Smooth muscle cell of trachea (primary cell): Measurements from ENCODE around the gene NTRK1. TPM values are rescaled to one million over a fixed set of nuclear protein-coding genes. Genes with fewer than 3 reads are reported as not detected.

Experiments used
- total RNA-seq: library from RNA; depleted of rRNA; stranded (reverse); fragments of >200 nt; gene quantifications from 2 replicates; pipeline ENCODE4 v1.2.1, GENCODE V29; 2014

Gene NTRK1
- not detected in 2 replicates for total RNA-seq

DNA sequence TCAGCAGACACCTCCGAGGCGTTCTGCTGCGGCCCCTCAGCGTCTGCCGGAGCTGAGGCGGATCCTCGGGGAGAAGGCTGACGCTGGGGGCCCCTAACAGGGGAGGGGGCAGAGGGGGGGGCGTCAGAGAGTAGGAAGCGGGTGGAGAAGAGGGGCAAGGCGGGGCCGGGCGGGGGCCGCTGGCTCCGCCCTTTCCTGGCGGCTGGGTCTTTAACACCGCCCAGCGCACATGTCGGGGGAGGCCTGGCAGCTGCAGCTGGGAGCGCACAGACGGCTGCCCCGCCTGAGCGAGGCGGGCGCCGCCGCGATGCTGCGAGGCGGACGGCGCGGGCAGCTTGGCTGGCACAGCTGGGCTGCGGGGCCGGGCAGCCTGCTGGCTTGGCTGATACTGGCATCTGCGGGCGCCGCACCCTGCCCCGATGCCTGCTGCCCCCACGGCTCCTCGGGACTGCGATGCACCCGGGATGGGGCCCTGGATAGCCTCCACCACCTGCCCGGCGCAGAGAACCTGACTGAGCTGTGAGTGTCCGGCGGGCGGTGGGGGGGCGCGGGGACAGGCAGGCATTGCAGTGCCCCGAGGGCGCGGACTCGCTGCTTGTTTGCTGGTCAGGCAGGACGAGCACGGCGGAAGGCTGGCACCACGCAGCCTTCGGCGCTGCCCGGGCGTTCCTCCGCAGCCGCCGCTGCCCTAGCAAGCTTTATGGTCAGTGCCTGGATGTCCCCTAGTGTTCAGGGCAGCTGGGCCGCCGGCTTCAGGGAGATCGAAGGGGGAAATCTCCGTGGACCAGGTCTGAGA lies at the start of gene NTRK1:
Gene NTRK1, plus strand, starts transcription at position 238 of the 796 bp plus-strand sequence. Its CDS starts 70 bp downstream, at position 308.

DNA sequence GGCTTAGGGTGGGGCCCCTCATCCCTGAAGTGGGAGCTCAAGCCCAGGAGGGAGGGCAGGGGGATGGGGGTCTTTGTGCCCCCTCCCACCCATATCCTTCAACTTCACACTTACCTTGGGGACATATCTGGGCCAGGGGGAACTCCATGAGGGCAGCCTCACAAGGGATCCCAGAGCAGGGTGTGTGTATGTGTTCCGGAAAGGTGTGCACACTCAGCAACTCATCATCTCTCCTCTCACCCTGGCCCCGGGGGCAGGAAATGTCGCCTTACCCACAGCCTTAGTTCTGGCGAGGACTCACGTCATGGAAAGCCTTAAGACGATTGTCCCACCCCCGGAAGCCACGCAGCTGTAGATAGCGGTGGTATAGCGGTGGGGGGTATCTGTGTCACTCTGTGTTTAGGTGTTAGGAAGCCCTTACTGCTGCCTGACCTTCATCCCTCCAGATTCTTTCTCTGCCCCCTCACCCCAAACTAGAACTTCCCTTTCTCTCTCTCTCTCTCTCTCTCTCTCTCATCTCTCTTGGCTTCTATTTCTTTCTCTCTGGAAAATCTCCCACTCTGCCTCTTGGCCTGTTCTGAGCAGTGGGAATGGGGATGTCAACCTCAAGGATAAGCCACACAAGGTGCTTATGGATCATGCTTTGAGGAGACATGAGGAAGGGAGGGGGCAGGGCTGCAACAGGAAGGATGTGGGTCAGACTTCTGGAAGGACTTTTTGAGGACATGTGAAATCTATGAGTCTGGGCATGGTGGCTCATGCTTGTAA lies 43.9 kb upstream of the NTRK1 start, which contains the start of gene SH2D2A:
Gene SH2D2A, minus strand, starts transcription at position 288 of the 768 bp plus-strand sequence. Its CDS starts 140 bp downstream, at position 148.

DNA sequence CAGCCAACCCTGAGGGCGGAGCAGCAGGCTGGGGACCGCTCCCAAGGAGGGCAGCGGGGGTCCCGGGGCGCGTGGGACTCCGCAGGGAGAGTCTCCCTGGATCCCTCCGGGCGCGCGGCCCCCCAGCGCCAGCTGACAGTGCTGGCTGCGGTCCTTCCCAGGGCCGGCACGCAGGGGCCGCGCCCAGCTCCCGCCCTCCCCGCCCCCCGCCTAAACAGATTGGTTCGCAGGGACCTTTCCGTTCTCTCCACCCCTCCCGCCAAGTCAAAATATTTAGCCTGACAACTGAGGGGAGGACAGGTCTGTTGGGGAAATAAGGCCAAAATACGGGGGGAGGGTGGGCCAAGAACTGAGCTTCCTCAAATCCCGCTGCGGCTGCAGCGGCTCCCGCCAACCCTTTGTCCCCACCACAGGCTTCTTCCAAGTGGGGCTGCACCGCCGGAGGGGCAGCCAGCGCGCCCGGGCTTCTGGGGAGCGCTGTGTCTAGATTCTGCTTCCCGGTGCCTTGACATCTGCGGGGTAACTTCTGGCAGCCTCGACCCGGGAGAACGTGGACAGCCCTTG lies 1.6 kb upstream of the NTRK1 start, which contains the start of gene INSRR:
Gene INSRR, minus strand, starts transcription at position 159 of the 564 bp plus-strand sequence. CDS start 496 bp downstream, outside the sequence.

DNA sequence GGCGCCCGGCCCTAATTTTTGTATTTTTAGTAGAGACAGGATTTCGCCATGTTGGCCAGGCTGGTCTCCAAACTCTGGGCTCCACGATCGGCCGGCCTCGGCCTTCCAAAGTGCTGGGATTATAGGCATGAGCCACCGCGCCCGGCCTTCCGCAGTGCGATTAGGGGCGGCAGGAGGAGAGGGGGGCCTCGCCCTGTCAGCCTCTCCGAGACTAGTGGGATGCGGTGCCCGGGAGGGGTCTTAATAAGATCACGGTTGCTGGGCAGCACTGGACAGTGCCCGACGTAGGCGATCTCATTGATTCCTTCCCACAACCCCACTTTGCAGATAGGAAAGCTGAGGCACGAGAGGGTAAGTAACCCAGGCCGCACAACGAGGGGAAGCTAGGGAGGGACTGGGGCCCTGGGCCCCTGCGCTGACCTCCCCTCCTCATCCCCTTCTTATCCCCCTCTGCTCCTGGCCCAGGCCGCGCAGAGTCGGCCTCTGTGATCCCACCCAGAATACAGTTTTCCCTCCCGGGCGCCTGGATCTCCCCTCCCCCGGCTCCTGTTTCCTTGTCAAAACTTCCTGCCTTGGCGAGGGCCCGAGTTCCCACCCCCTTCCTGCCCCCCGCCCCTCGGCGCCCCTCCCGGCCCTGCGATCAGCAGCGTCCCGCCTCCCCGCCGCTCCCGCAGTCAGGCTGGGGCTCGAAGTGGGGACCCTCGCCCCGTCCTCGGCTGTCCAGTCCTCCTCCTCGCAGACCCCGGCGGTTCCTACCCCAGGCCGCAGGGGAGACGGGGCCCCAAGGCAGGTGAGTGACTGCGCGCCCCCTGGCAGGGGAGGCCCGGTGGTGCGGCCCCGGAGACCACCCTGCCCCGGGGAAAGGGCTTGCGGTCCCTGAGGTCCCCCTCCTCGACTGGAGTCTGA lies 32.6 kb downstream of the NTRK1 start, which contains the start of gene PEAR1:
Gene PEAR1, plus strand, starts transcription at position 671 of the 906 bp plus-strand sequence. CDS start 10,209 bp downstream, outside the sequence.

DNA sequence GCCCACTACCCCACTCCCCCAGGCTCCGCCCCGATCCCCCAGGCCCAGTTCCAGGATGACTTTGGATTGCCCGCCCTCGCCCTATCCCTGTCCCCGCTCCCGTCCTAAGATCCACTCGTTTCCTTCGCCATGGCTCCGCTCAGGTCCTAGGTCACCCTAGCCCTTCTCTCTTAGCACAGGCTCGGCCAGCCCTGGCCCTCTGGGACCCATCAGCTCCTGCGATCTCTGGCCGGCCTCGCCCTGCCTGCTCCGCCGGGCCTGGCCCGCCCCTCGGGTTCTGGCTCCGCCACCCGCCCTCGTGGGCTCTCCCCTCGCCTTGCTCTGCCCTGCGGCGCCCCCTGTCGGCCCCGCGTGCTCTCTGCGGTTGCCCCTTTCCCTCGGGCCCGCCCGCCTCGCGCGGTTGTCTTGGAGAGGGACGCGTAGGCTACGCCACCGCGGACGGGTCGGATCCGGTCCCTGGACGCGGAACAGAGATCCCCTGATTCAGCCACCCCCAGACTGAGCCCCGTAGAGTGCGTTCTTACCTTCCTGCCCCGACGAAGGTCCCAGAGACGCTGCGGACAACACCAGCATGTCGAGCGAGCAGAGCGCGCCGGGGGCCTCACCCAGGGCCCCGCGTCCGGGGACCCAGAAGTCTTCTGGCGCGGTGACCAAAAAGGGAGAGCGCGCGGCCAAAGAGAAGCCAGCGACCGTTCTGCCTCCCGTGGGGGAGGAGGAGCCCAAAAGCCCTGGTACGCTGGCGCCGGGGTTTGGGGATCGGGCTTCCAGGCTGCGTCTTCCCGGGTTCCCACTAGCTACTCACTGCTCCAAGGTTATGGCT lies 59.8 kb downstream of the NTRK1 start, which contains the start of gene LRRC71:
Gene LRRC71, plus strand, starts transcription at position 400 of the 820 bp plus-strand sequence. Its CDS starts 172 bp downstream, at position 572.

Other genes with a start within 250 kb of the NTRK1 start
- gene HAPLN2, start 241.4 kb upstream of the NTRK1 start, total RNA-seq: not detected in 2 replicates
- gene BCAN, start 218.7 kb upstream of the NTRK1 start, total RNA-seq: not detected in 2 replicates
- 58.2 and 110 TPM in 2 replicates for gene NES, start 183.5 kb upstream of the NTRK1 start, total RNA-seq
- gene CRABP2, start 155.3 kb upstream of the NTRK1 start, total RNA-seq: 248 and 256 TPM in 2 replicates
- gene METTL25B, start 132.4 kb upstream of the NTRK1 start, total RNA-seq: 15.9 and 17.0 TPM in 2 replicates
- gene ISG20L2, start 132.1 kb upstream of the NTRK1 start, total RNA-seq: 4.7 and 7.4 TPM in 2 replicates
- gene MRPL24, start 119.8 kb upstream of the NTRK1 start, total RNA-seq: 42.2 and 53.4 TPM in 2 replicates
- 128 and 251 TPM in 2 replicates for gene HDGF, start 109.2 kb upstream of the NTRK1 start, total RNA-seq
- 14.1 and 15.4 TPM in 2 replicates for gene PRCC, start 93.3 kb upstream of the NTRK1 start, total RNA-seq
- gene SH2D2A, start 44.0 kb upstream of the NTRK1 start, total RNA-seq: not detected in 2 replicates
- gene INSRR, start 1.7 kb upstream of the NTRK1 start, total RNA-seq: under 0.01 TPM in 1 of 2 replicates, not detected in the other
- 5.6 and 7.4 TPM in 2 replicates for gene PEAR1, start 32.9 kb downstream of the NTRK1 start, total RNA-seq
- not detected in 2 replicates for gene LRRC71, start 59.8 kb downstream of the NTRK1 start, total RNA-seq
- 22.4 and 37.4 TPM in 2 replicates for gene ARHGEF11, start 184.9 kb downstream of the NTRK1 start, total RNA-seq
- gene ETV3L, start 238.9 kb downstream of the NTRK1 start, total RNA-seq: not detected in 2 replicates